Measurements from ENCODE around the gene LUC7L.

GRCh38 chr16:242281-242680 lies 13.0 kb upstream of the LUC7L start:
- TF ChIP-seq CTCF (IDR thresholded peaks at IDR 0.05 in 4 of 5, conservative IDR thresholded peaks at IDR 0.05 in 1 of 5) = no peak
- TF ChIP-seq POLR2A (IDR thresholded peaks at IDR 0.05) = no peak

All from gastrocnemius medialis (tissue), 4 donors.